ENCODE results near the gene CAMSAP2.
"Not testable (repeated sequence)": the region's sequence is repeated elsewhere in the genome, so short reads cannot be mapped to it uniquely, and the experiment has no call there.

Gene CAMSAP2

GRCh38 chr1:200737647-200738291 lies 924 bp upstream of the CAMSAP2 start:
- peak in 2 of 58 donors; percentile 5 to 30 for DNase-seq

GRCh38 chr1:200738949-200739651 lies 407 bp downstream of the CAMSAP2 start:
- DNase-seq, result peak in 56 of 58 donors; percentile 33 to 93 (median 78)

- DNase-seq, result peak in 16 of 58 donors; percentile 29 to 65 (median 44)
Measured at GRCh38 chr1:200739702-200740570, 1.2 kb downstream of the CAMSAP2 start.

GRCh38 chr1:200740571-200741208 lies 2.0 kb downstream of the CAMSAP2 start:
- no peak for DNase-seq

- no peak for DNase-seq
Measured at GRCh38 chr1:200741551-200742207, 3.0 kb downstream of the CAMSAP2 start.

GRCh38 chr1:200744143-200744542 lies 5.5 kb downstream of the CAMSAP2 start:
- no peak for DNase-seq

GRCh38 chr1:200749090-200749489 lies 10.4 kb downstream of the CAMSAP2 start:
- peak in 38 of 58 donors; percentile 3 to 80 (median 38) for DNase-seq

GRCh38 chr1:200750749-200751148 lies 12.1 kb downstream of the CAMSAP2 start:
- not testable (repeated sequence) for DNase-seq

GRCh38 chr1:200751717-200752116 lies 13.0 kb downstream of the CAMSAP2 start:
- DNase-seq, result no peak

GRCh38 chr1:200753650-200754198 lies 15.0 kb downstream of the CAMSAP2 start:
- DNase-seq, result peak in 4 of 58 donors; percentile 2 to 22 (median 8)

- DNase-seq, result no peak
Measured at GRCh38 chr1:200755456-200755855, 16.8 kb downstream of the CAMSAP2 start.

GRCh38 chr1:200762089-200762488 lies 23.4 kb downstream of the CAMSAP2 start:
- DNase-seq, result no peak

- DNase-seq, result no peak
Measured at GRCh38 chr1:200767321-200767720, 28.6 kb downstream of the CAMSAP2 start.

GRCh38 chr1:200771625-200772555 lies 33.2 kb downstream of the CAMSAP2 start:
- no peak for DNase-seq

GRCh38 chr1:200774311-200774710 lies 35.6 kb downstream of the CAMSAP2 start:
- no peak for DNase-seq

- DNase-seq, result no peak
Measured at GRCh38 chr1:200774735-200775444, 36.2 kb downstream of the CAMSAP2 start.

GRCh38 chr1:200775850-200776249 lies 37.2 kb downstream of the CAMSAP2 start:
- DNase-seq, result no peak

- DNase-seq, result no peak
Measured at GRCh38 chr1:200776949-200777348, 38.3 kb downstream of the CAMSAP2 start.

- no peak for DNase-seq
Measured at GRCh38 chr1:200778766-200779165, 40.1 kb downstream of the CAMSAP2 start.
